ENCODE results near the gene SMYD2.

DNA sequence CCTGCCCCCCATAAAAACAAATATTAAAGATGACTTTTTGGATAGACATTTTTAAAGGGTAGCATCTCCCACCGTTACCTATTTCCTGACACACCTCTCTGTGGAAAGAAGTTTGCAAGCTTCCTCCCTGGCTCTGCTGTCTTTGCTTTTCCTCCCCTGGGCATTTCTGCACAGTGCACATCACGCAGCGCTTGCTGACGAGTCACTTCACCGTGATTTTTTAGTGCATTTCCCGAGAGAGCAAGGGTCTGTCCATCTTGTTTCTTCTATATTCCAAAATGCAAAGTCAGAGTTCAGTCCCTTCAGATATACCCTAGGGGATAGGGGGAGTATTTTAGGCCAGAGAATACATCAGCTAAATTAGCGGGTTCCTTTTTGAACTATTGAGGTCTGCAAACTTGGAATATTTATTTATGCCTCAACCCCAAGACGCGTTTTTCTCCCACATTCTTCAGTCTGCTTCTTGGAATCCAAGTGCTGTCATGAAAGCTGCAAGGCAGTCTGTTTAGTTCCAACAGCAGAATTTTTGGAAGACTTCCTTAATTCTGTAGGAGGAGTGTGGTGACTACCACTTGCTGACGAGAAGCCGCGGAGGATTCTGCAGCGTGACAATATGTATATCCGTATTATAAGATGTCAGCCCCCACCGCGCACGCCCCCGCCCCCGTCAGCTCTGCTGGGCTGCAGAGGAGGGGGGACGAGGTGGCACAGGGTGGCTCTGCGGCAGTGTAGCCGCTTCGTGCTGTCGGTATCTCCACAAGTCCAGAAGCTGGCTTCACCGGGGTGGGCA is 22.4 kb downstream of the SMYD2 start:
- no peak for TF ChIP-seq POLR2AphosphoS5 (IDR thresholded peaks at IDR 0.05; ENCODE audit: low read depth, low read length)
- TF ChIP-seq, protein P1, sequence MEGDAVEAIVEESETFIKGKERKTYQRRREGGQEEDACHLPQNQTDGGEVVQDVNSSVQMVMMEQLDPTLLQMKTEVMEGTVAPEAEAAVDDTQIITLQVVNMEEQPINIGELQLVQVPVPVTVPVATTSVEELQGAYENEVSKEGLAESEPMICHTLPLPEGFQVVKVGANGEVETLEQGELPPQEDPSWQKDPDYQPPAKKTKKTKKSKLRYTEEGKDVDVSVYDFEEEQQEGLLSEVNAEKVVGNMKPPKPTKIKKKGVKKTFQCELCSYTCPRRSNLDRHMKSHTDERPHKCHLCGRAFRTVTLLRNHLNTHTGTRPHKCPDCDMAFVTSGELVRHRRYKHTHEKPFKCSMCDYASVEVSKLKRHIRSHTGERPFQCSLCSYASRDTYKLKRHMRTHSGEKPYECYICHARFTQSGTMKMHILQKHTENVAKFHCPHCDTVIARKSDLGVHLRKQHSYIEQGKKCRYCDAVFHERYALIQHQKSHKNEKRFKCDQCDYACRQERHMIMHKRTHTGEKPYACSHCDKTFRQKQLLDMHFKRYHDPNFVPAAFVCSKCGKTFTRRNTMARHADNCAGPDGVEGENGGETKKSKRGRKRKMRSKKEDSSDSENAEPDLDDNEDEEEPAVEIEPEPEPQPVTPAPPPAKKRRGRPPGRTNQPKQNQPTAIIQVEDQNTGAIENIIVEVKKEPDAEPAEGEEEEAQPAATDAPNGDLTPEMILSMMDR (IDR thresholded peaks at IDR 0.05; ENCODE audit: control extremely low read depth in 1 of 3, insufficient read depth in 1 of 3, low read depth in 1 of 3, low read length in 3 of 3): no peak
- TF ChIP-seq KDM1A (IDR thresholded peaks at IDR 0.05; ENCODE audit: borderline replicate concordance, low read length): no peak

All from H1 (cell line).